HUES64 (cell line): Measurements from ENCODE around the gene PTRH1.

Source experiments
- H3K27ac ChIP-seq: 2 replicates; pipeline ENCODE4 v1.7.0; 2013; ENCODE audit warnings: low read depth, low read length, inconsistent platforms
- H3K27me3 ChIP-seq: 2 replicates; pipeline ENCODE4 v1.6.1; 2013; ENCODE audit warnings: mild to moderate bottlenecking, low read length; ENCODE audit not compliant: insufficient read depth
- H3K36me3 ChIP-seq: 2 replicates; pipeline ENCODE4 v1.6.1; 2013; ENCODE audit warnings: mild to moderate bottlenecking, low read length; ENCODE audit not compliant: insufficient read depth
- H3K4me1 ChIP-seq: 2 replicates; pipeline ENCODE4 v1.6.1; 2013; ENCODE audit warnings: mild to moderate bottlenecking, low read length, moderate library complexity; ENCODE audit not compliant: insufficient read depth
- H3K4me3 ChIP-seq: 2 replicates; pipeline ENCODE4 v1.5.1; 2013; ENCODE audit warnings: mild to moderate bottlenecking, low read length, moderate library complexity
- H3K9ac ChIP-seq: 2 replicates; pipeline ENCODE4 v1.6.1; 2013; ENCODE audit warnings: mild to moderate bottlenecking, low read depth, low read length
- H3K9me3 ChIP-seq: 2 replicates; pipeline ENCODE4 v1.6.1; 2013; ENCODE audit warnings: low read depth, low read length; ENCODE audit not compliant: insufficient read depth
- WGBS: fragments of 150-250, 120-280 bp; methylation state at CpG from one replicate; pipeline ENCODE4 v1.1.7; 2013; ENCODE audit warnings: missing lambda C conversion rate; 5-methylcytosine and 5-hydroxymethylcytosine counted together

PTRH1 gene

GRCh38 chr9:127739614-127740330 lies 24.3 kb upstream of the PTRH1 start:
- Histone ChIP-seq H3K27me3 (peaks cover 4% of the 10 kb centered on the region; the same call in 1 of the 2 replicates), H3K9me3 (no peaks in the 10 kb centered on the region), H3K4me3 (no peak overlapping the region), H3K36me3 (no peaks in the 10 kb centered on the region), H3K9ac (no peak overlapping the region), H3K27ac (no peak overlapping the region), H3K4me1 (no peaks in the 10 kb centered on the region)
- WGBS, result 88% methylated on average over 19 of the region's 19 CpGs

GRCh38 chr9:127738666-127739065 lies 23.2 kb upstream of the PTRH1 start:
- 93% methylated on average over 12 of the region's 13 CpGs for WGBS
- Histone ChIP-seq H3K4me1 (peaks cover 3% of the 10 kb centered on the region), H3K4me3 (no peak overlapping the region), H3K9ac (no peak overlapping the region), H3K9me3 (no peaks in the 10 kb centered on the region), H3K27ac (no peak overlapping the region), H3K36me3 (no peaks in the 10 kb centered on the region), H3K27me3 (peaks cover 4% of the 10 kb centered on the region; the same call in 1 of the 2 replicates)

GRCh38 chr9:127735530-127736185 lies 20.2 kb upstream of the PTRH1 start:
- 0 out of 2 replicates have a peak overlapping the region, but pooled peaks have one; percentile 11 for H3K9ac ChIP-seq
- WGBS, result 40% methylated on average over 15 of the region's 15 CpGs
- no peak overlapping the region for H3K27ac ChIP-seq

GRCh38 chr9:127734747-127735529 lies 19.5 kb upstream of the PTRH1 start, which contains the start of gene TOR2A:
Gene TOR2A, minus strand, starts transcription at chr9:127735294. Its CDS starts 24 bp downstream, at chr9:127735270.
- H3K4me1 ChIP-seq, result peaks cover 3% of the 10 kb centered on the region
- no peaks in the 10 kb centered on the region for H3K36me3 ChIP-seq
- no peaks in the 10 kb centered on the region for H3K9me3 ChIP-seq
- H3K4me3 ChIP-seq, result peak within 1 kb of the TSS; percentile 75
- peak within 1 kb of the TSS; percentile 69 for H3K9ac ChIP-seq
- no peaks in the 10 kb centered on the region for H3K27me3 ChIP-seq
- WGBS, result under 1% methylated on average over 76 of the region's 76 CpGs
- H3K27ac ChIP-seq, result no peak within 1 kb of the TSS

More at GRCh38 chr9:127735530-127736185, 20.2 kb upstream of the PTRH1 start:
- peak overlapping the region; percentile 13; the same call in 1 of the 2 replicates for H3K4me3 ChIP-seq
- peaks cover 3% of the 10 kb centered on the region for H3K4me1 ChIP-seq
- no peaks in the 10 kb centered on the region for H3K27me3 ChIP-seq
- no peaks in the 10 kb centered on the region for H3K9me3 ChIP-seq
- H3K36me3 ChIP-seq, result no peaks in the 10 kb centered on the region

- Histone ChIP-seq H3K9me3 (no peaks in the 10 kb centered on the region), H3K4me1 (peaks cover 3% of the 10 kb centered on the region), H3K36me3 (no peaks in the 10 kb centered on the region), H3K27ac (no peak overlapping the region), H3K27me3 (no peaks in the 10 kb centered on the region), H3K9ac (peak overlapping the region; percentile 28; the same call in 1 of the 2 replicates), H3K4me3 (peak overlapping the region; percentile 75)
- 61% methylated on average over 22 of the region's 22 CpGs for WGBS
Observed at GRCh38 chr9:127734247-127734746, 18.8 kb upstream of the PTRH1 start.

GRCh38 chr9:127733614-127734013 lies 18.2 kb upstream of the PTRH1 start:
- WGBS, result 89% methylated on average over 2 of the region's 2 CpGs
- no peak overlapping the region for H3K4me3 ChIP-seq

GRCh38 chr9:127732444-127732843 lies 17.0 kb upstream of the PTRH1 start:
- Histone ChIP-seq H3K27ac (no peak overlapping the region), H3K4me1 (peaks cover 3% of the 10 kb centered on the region), H3K4me3 (no peak overlapping the region), H3K36me3 (no peaks in the 10 kb centered on the region), H3K27me3 (no peaks in the 10 kb centered on the region), H3K9me3 (no peaks in the 10 kb centered on the region), H3K9ac (no peak overlapping the region)
- WGBS, result 96% methylated on average over 21 of the region's 21 CpGs

More at GRCh38 chr9:127733614-127734013, 18.2 kb upstream of the PTRH1 start:
- Histone ChIP-seq H3K27ac (no peak overlapping the region), H3K9me3 (no peaks in the 10 kb centered on the region), H3K9ac (no peak overlapping the region), H3K27me3 (no peaks in the 10 kb centered on the region), H3K4me1 (peaks cover 3% of the 10 kb centered on the region), H3K36me3 (no peaks in the 10 kb centered on the region)

GRCh38 chr9:127731938-127732337 lies 16.5 kb upstream of the PTRH1 start:
- Histone ChIP-seq H3K27ac (no peak overlapping the region), H3K27me3 (no peaks in the 10 kb centered on the region), H3K9me3 (no peaks in the 10 kb centered on the region), H3K4me3 (no peak overlapping the region), H3K4me1 (peaks cover 3% of the 10 kb centered on the region), H3K36me3 (no peaks in the 10 kb centered on the region), H3K9ac (no peak overlapping the region)
- WGBS, result 89% methylated on average over 16 of the region's 16 CpGs

GRCh38 chr9:127730799-127731410 lies 15.4 kb upstream of the PTRH1 start:
- H3K27ac ChIP-seq, result no peak overlapping the region
- 91% methylated on average over 9 of the region's 9 CpGs for WGBS

GRCh38 chr9:127730262-127730661 lies 14.8 kb upstream of the PTRH1 start:
- H3K27me3 ChIP-seq, result no peaks in the 10 kb centered on the region
- no peak overlapping the region for H3K27ac ChIP-seq
- no peak overlapping the region for H3K9ac ChIP-seq
- H3K36me3 ChIP-seq, result no peaks in the 10 kb centered on the region
- H3K4me1 ChIP-seq, result peaks cover 3% of the 10 kb centered on the region
- WGBS, result 91% methylated on average over 9 of the region's 9 CpGs
- H3K9me3 ChIP-seq, result no peaks in the 10 kb centered on the region
- no peak overlapping the region for H3K4me3 ChIP-seq

More at GRCh38 chr9:127730799-127731410, 15.4 kb upstream of the PTRH1 start:
- H3K36me3 ChIP-seq, result no peaks in the 10 kb centered on the region
- no peaks in the 10 kb centered on the region for H3K9me3 ChIP-seq
- peaks cover 3% of the 10 kb centered on the region for H3K4me1 ChIP-seq
- no peak overlapping the region for H3K4me3 ChIP-seq
- no peaks in the 10 kb centered on the region for H3K27me3 ChIP-seq
- no peak overlapping the region for H3K9ac ChIP-seq
